Subcutaneous adipose tissue (tissue), 4 donors: Measurements from ENCODE around the gene U2SURP. TPM values are rescaled to one million over a fixed set of nuclear protein-coding genes. Genes with fewer than 3 reads are reported as not detected.

ENCODE experiments used
- total RNA-seq, 4 donors: library from RNA; depleted of rRNA; stranded (reverse); fragments of >200 nt; gene quantifications; one replicate each; pipeline ENCODE4 v1.1.0, GENCODE V29; 2016
- TF ChIP-seq, protein P1 (sequence below): fragments of 450-650 bp; IDR thresholded peaks from one replicate; pipeline ENCODE4 v1.5.1; 2016; ENCODE audit warnings: low read depth, mild to moderate bottlenecking, control low read depth, antibody characterized with exemption, moderate library complexity

Gene U2SURP
- total RNA-seq, 4 donors from 2014 or later = 89.5 to 150 (median 92.2) TPM

DNA sequence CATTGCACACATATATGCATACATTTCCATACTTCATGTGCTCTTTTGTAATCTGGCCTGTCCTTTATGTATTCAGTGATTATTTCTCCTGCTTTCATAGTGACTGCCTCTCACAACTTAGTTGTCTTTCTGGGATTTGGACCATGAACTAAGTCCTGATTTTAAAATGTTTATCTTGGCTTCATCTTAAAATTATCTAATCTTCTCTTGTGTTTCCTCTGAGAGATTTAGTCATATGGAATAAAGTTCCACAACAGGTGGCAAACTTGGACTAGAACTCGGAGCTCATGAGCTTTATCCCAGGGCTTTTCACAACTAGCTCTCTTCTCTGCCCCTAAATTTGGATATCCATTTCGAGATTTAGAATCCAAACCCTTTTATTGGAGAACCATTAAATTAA is 44.3 kb downstream of the U2SURP start:
- TF ChIP-seq, protein P1, sequence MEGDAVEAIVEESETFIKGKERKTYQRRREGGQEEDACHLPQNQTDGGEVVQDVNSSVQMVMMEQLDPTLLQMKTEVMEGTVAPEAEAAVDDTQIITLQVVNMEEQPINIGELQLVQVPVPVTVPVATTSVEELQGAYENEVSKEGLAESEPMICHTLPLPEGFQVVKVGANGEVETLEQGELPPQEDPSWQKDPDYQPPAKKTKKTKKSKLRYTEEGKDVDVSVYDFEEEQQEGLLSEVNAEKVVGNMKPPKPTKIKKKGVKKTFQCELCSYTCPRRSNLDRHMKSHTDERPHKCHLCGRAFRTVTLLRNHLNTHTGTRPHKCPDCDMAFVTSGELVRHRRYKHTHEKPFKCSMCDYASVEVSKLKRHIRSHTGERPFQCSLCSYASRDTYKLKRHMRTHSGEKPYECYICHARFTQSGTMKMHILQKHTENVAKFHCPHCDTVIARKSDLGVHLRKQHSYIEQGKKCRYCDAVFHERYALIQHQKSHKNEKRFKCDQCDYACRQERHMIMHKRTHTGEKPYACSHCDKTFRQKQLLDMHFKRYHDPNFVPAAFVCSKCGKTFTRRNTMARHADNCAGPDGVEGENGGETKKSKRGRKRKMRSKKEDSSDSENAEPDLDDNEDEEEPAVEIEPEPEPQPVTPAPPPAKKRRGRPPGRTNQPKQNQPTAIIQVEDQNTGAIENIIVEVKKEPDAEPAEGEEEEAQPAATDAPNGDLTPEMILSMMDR = no peak

- TF ChIP-seq, protein P1 = no peak
These were observed 52.6 kb downstream of the U2SURP start for GRCh38 chr3:143054011-143054410.

GRCh38 chr3:143056372-143056771 is 55.0 kb downstream of the U2SURP start:
- TF ChIP-seq, protein P1 = no peak

DNA sequence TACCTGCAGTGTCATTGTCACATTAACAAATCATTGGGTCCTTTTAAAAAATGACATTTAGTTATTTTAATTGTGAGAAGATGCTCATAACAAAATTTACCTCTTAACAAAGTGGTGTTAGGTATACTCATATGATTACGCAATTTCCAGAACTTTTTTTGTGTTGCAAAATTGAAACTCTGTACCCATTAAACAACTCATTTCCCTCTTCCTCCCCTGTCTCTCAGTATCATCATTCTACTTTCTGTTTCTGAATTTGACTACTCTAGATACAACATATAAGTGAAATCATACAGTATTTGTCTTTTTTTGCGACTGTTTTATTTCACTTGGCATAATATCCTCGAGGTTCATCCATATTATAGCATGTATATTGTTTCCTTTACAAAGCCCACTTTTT is 59.5 kb downstream of the U2SURP start:
- TF ChIP-seq, protein P1 = no peak

DNA sequence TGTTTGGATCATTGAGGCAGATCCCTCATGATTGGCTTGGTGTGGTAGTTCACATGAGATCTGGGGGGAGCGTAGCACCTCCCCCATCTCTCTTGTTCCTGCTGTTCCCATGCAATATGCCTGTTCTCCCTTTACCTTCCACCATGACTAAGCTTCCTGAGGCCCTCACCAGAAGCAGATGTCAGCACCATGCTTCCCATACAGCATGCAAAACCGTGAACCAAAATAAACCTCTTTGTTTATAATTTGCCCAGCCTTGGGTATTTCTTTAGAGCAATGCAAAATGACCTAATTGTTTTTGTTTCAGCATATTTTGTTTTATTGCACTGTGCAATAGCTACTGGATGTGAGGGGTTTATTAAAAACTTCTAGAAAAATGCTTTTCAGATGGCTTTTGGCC is 61.6 kb downstream of the U2SURP start:
- TF ChIP-seq, protein P1 = no peak

GRCh38 chr3:143064777-143065176 is 63.4 kb downstream of the U2SURP start:
- TF ChIP-seq, protein P1 = no peak

- TF ChIP-seq, protein P1 = no peak
These were observed 64.0 kb downstream of the U2SURP start for GRCh38 chr3:143065364-143065763.
